AG04450 (cell line): ENCODE measurements around the gene ATP8B2. TPM values are rescaled to one million over a fixed set of nuclear protein-coding genes. Genes with fewer than 3 reads are reported as not detected.
"Not testable (repeated sequence)": the region's sequence is repeated elsewhere in the genome, so short reads cannot be mapped to it uniquely, and the experiment has no call there.

Experiments
- CTCF ChIA-PET: fragments of 300-600, 350-600 bp; formaldehyde crosslinking; extraction: SDS; loops from one replicate; lab custom pipeline; 2022; ENCODE audit warnings: antibody characterized with exemption, inconsistent platforms; lab: Charles Lee
- POLR2A ChIA-PET: fragments of 350-600 bp; formaldehyde crosslinking; extraction: SDS; loops from one replicate; lab custom pipeline; 2021; ENCODE audit warnings: antibody characterized with exemption, inconsistent platforms; lab: Yijun Ruan, JAX
- DNase-seq: peaks from one replicate; pipeline ENCODE4 v3.0.0-alpha.2; 2011; ENCODE audit warnings: low read depth, low spot score
- H3K27ac ChIP-seq: one replicate; pipeline ENCODE4 v1.5.1; 2012; ENCODE audit warnings: low read depth, low read length, control low read depth
- H3K27me3 ChIP-seq: one replicate; pipeline ENCODE4 v1.6.0; 2012; ENCODE audit warnings: low read length; ENCODE audit not compliant: control insufficient read depth, insufficient read depth
- H3K4me3 ChIP-seq: 2 replicates; pipeline ENCODE4 v1.5.1; 2011; ENCODE audit warnings: mild to moderate bottlenecking, low read depth, low read length, control low read depth
- H3K9me3 ChIP-seq: 2 replicates; pipeline ENCODE4 v1.5.1; 2012; ENCODE audit warnings: low read length; ENCODE audit not compliant: control insufficient read depth, insufficient read depth
- CTCF ChIP-seq: IDR thresholded peaks from 2 replicates; pipeline ENCODE4 v1.5.1; 2011; ENCODE audit warnings: low read depth, low read length, control low read depth, inconsistent platforms
- polyA plus RNA-seq: library from polyadenylated mRNA; depleted of rRNA; stranded (reverse); fragments of >200 nt; gene quantifications from 2 replicates; pipeline ENCODE4 v1.2.3, GENCODE V29; 2011

ATP8B2 gene
- polyA plus RNA-seq, 1 experiment, result 42.5 TPM

GRCh38 chr1:154313066-154313356 is 12.3 kb upstream of the ATP8B2 start:
- ChIA-PET CTCF (no interaction called here), POLR2A (no interaction called here)
- no peak for DNase-seq
- no peak overlapping the region for H3K4me3 ChIP-seq
- no peak for TF ChIP-seq CTCF
- peaks cover 4% of the 10 kb centered on the region; the same call in 1 of the 2 replicates for H3K9me3 ChIP-seq
- H3K27me3 ChIP-seq, result peaks cover 6% of the 10 kb centered on the region
- no peak overlapping the region for H3K27ac ChIP-seq

- not testable (repeated sequence) for H3K27me3 ChIP-seq, H3K4me3 ChIP-seq, DNase-seq, H3K9me3 ChIP-seq, H3K27ac ChIP-seq
- ChIA-PET POLR2A (interaction anchor here (0.6 to 0.9 kb wide), 2 partner anchors 12 to 42 kb away, joined by 3 to 10 read pairs; no protein-coding TSS in a partner anchor), CTCF (interaction anchor here (2.1 kb wide), 1 partner anchor 20 kb away, joined by 9 read pairs; no protein-coding TSS in a partner anchor)
These were observed 11.1 kb upstream of the ATP8B2 start for GRCh38 chr1:154314226-154314625.

GRCh38 chr1:154316704-154317103 is 8.6 kb upstream of the ATP8B2 start:
- no peak for DNase-seq
- no peak overlapping the region for H3K4me3 ChIP-seq
- no peak overlapping the region for H3K27ac ChIP-seq
- ChIA-PET CTCF (interaction anchor here (1.5 to 2.1 kb wide), 2 partner anchors 8 to 10 kb away, joined by 3 to 7 read pairs; partner anchors contain the start of gene ATP8B2), POLR2A (no interaction called here)
- TF ChIP-seq CTCF, result no peak
- H3K27me3 ChIP-seq, result peaks cover 11% of the 10 kb centered on the region
- peaks cover 4% of the 10 kb centered on the region; the same call in 1 of the 2 replicates for H3K9me3 ChIP-seq

- ChIA-PET CTCF (interaction anchor here (0.8 to 1.7 kb wide), 2 partner anchors 16 to 228 kb away, joined by 3 to 7 read pairs; no protein-coding TSS in a partner anchor), POLR2A (no interaction called here)
- Histone ChIP-seq H3K4me3 (no peak overlapping the region), H3K27ac (no peak overlapping the region), H3K27me3 (peaks cover 19% of the 10 kb centered on the region), H3K9me3 (peaks cover 4% of the 10 kb centered on the region; the same call in 1 of the 2 replicates)
- no peak for TF ChIP-seq CTCF
- DNase-seq, result no peak
These were observed 6.9 kb upstream of the ATP8B2 start for GRCh38 chr1:154318386-154318785.

- TF ChIP-seq CTCF, result no peak
- H3K4me3 ChIP-seq, result no peak within 1 kb of the TSS
- H3K27ac ChIP-seq, result no peak within 1 kb of the TSS
- peaks cover 4% of the 10 kb centered on the region; the same call in 1 of the 2 replicates for H3K9me3 ChIP-seq
- ChIA-PET POLR2A (no interaction called here), CTCF (interaction anchor here (6.5 kb wide), 1 partner anchor 14 kb away, joined by 127 read pairs; no protein-coding TSS in a partner anchor)
- H3K27me3 ChIP-seq, result peaks cover 22% of the 10 kb centered on the region
- DNase-seq, result no peak
These were observed 4.3 kb upstream of the ATP8B2 start, which contains the start of gene AQP10 for GRCh38 chr1:154320882-154321608. Gene AQP10, plus strand, starts transcription at chr1:154321093. Its CDS starts 63 bp downstream, at chr1:154321156.

GRCh38 chr1:154321609-154321934 is 3.8 kb upstream of the ATP8B2 start:
- H3K27me3 ChIP-seq, result peaks cover 22% of the 10 kb centered on the region
- H3K9me3 ChIP-seq, H3K27ac ChIP-seq, DNase-seq, POLR2A ChIA-PET, H3K4me3 ChIP-seq: not testable (repeated sequence)
- CTCF ChIA-PET, result interaction anchor here (6.5 kb wide), 1 partner anchor 14 kb away, joined by 127 read pairs; no protein-coding TSS in a partner anchor
